HG03342 (cell line): ENCODE measurements around the gene GLS.
A peak's percentile ranks its signal among the peaks of the same experiment; 100 is the strongest.
"Not testable (repeated sequence)": the region's sequence is repeated elsewhere in the genome, so short reads cannot be mapped to it uniquely, and the experiment has no call there.

Experiments used
- ATAC-seq: cut with Tn5 transposase; IDR thresholded peaks from one replicate; pipeline ENCODE4 v1.9.1; 2021; ENCODE audit warnings: mild to moderate bottlenecking, moderate library complexity; ENCODE audit not compliant: unreplicated experiment

The GLS gene

DNA sequence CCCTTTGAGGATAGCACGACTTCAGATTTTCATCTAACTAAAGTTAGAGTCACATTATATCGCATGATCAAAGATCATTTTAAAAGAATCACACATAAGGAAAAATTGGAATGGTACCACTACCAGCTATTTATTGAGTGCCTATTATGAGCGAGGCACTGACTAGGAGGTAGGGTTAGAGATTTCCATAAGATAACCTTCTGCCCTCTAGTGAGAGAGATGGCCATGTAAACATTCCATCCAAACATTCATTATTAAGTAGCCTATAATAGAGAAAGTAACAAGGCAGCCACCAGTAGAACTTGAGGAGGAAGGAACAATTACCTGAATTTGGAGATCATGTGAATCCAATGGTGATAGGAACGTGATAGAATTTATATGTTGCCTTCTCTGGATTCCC is 25.4 kb upstream of the GLS start:
- ATAC-seq = no peak

DNA sequence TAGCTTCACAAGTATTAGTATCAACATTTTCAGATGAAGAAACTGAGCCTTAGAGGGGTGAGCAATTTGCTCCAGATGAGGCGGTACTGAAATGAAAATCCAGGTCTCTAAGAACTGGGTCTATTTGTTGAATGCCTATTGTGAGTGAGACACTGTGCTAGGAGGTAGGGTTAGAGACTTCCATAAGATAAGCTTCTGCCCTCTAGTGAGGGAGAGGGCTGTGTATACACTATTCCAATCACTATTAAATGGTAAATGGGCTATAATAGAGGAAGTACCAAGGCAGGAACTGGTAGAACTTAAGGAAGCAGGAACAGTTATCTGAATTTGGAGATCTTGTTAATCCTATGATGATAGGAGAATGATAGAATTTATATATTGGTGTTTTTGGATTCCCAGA is 23.6 kb upstream of the GLS start:
- ATAC-seq = no peak

DNA sequence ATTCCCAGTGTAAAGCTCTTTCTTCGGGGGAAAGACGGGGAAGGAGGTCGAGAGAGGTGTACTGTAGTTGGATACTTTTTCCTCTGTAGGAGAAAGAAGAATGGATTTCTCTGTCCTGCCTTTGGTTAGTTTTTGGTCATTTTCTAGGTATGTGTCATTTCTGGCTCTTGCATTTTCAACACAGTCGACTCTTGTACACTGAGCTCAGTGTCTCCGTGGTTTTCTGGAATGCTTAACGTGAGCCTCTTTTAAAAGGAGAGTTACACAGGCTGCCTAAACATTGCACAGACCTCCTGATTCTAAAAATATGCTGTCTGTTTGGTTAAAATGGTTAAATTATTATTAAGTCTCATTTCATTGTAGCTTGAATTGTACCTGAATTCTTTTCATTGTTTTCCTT is 21.8 kb upstream of the GLS start:
- no peak for ATAC-seq

DNA sequence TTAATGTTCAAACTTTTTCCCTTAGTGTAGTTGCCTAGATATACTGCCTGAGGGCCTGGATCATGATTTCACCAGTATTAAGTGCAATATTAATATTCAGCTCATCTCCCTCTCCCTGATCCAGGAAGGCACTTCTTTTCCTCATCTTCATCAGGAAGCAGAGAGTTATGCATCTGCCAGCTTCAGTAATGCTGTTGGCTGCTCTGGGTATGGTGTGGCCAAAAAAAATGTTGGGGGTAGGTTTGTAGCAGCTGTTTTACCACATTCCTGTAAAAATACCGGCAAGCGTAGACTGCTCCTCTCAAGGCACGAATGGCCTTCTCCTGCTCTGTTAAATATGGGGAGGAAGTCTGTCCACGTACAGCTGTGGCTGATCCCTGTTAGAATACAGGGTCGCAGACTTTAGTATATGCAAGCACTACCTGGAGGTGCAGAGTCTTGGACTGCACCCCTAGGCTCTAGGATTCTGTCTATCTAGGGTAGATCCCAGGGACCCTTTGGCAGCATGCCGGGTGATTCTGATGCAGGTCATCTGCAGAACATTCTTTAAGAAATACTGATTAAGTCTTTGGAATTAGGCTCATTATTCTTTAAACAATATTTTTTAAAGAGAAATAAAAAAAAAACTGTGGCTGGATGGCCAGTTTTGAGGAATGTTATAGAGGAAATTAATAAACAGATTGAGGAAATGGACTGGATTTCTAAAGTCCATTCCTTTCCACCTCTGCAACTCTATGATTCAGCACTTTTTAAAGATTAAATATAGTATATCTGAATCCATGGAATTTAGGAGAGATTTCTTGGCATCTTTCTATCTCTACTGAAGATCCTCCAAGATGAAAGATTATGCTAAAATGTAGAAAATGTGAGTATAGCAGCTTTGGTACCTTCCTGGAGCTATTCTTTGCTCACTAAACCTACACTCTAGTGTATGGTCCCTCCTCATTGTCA is 21.0 kb upstream of the GLS start:
- no peak for ATAC-seq

DNA sequence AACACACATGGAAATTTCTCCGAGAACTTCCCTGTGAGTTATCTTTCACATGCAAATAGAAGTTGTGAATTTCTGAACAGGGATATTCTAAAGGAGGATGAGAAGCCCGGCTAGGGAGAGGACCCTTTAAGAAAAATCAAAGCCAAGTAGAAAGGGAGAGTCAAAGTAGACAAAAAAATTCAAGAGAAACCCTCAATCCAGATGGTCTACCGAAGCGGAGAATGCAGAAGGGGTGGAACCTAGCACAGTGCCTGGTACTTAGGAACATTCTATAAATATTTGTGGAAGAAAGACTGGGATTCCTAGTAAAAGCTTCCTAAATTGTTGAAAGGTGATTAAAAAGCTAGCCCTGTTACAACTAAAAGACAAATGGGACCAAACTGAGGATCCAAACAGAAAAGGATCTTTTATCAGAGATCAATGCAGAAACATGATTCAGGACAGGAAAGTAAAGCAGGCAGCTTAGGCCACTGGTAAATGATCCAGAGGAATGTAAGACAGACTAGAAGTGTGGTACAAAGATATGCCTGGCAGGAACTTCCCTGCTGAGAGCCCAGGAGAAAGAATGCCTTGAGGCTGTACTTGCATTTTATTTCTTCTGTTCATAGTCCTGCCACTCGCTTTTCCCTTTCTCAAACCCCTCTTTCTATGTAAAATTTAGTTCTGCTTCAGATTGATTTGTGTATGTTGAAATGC is 19.5 kb upstream of the GLS start:
- no peak for ATAC-seq

DNA sequence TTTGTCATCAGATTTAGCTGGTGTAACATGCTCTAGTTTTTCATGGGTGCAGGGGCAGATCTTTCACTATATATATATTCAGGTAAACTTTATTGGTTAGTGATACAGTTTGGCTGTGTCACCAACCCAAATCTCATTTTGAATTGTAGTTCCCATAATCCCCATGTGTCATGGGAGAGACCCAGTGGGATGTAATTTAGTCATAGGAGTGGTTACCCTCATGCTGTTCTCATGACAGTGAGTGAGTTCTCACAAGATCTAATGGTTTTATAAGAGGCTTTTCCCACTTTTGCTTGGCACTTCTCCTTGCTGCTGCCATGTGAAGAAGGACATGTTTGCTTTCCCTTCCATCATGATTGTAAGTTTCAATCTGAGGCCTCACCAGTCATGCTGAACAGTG is 18.5 kb upstream of the GLS start:
- ATAC-seq = not testable (repeated sequence)

DNA sequence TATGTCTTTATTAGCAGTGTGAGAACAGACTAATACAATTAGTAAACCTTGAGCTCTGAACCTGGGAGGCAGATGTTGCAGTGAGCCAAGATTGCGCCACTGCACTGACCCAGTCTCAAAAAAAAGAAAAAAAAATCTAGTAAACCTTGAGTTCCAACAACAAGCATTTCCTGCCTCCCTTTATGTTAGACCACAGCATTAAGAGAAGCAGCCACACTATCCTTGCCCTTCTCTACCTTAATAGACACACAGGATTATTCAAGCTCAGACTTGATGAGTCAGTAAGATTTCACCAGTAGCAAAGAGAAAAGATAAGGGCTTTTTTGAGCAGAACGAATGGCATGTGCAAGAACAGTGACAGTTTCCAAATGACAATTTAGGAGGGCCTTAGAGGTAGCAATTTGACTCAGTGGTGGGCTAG is 18.0 kb upstream of the GLS start:
- ATAC-seq = no peak

DNA sequence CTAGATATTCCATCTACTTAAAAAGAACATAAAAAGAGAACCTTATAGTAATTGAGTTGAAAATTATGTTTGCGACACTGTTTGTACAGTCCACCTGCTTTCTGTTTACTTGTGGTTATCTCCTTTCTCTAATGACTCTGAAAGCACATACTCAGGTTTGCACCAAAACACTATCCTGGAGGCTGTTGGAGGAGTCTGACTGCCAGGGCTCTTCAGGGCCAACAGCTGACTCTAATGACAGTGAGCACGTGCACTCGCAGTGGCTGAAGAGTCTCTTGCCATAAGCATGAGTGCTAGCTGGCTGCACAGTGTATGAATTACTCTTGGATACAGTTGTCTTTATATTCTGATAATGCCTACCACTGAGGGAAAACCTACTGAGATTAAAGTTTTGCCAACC is 16.7 kb upstream of the GLS start:
- no peak for ATAC-seq

DNA sequence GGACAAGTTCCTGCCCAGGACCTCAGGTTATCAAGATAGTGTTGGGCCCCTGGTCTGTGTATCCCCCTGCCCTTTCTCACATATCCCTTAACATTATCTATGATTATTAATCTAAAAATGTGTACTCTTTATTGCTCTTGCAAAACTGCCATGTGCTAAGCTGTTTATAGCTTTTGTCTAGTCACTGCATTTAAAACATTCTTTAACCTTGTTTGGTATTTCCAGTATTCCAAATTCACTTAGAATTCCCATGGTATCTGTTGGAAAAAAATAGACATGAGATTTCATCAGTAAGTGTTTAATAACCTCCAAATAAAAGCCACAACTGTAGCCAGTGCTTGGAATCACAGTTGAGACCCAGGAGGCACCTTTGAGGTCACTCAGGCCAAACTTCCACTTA is 16.2 kb upstream of the GLS start:
- no peak for ATAC-seq

DNA sequence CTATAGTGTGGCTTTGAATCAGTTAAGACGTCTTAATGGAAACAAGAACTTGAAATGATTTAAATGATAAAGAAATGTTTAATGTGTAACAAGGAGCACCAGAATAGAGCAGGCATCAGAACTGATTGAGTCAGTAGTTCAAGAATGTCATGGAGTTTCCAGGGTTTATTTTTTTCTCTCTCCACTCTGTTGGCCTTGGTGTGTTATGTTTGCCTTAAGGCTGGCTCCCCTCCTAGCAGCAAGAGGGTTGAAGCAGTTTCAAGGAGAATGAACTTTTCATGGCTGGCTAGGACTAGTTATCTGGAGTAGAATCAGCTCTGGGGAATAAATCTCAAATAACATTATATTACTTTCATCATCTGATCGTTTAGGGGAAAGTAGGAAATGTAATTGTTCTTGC is 13.4 kb upstream of the GLS start:
- ATAC-seq = no peak

DNA sequence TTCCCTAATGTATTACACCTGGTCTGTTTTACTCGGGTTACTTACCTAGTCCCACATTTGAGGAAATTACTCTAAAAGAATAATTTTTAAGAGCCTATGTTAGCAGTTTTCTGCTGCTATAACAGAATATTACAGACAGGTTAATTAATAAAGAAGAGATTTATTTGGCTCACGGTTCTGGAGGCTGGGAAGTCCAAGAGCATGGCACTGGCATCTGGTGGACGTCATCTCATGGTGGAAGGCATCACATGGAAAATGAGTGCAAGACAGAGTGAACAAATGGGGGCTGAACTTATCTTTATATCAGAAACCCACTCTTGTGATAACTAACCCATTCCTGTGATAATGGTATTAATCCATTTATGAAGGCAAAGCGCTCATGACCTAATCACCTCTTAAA is 12.8 kb upstream of the GLS start:
- no peak for ATAC-seq

DNA sequence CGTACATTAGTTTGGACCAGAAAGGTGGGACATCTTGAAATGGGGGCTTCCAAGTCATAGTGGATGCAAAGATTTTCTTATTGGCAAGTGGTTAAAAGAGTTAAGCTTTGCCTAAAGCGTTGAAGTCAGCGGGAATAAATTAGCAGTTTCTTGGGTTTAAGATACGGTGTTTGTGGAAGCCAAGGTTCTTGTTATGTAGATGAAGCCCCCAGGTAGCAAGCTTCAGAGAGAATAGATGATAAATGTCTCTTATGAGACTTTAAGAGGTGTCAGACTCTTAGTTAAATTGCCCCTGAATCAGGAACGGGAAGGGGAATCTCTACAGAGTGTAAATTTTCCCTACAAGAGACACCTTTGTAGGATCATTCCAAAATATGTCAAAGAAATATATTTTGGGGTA is 10.9 kb upstream of the GLS start:
- no peak for ATAC-seq

DNA sequence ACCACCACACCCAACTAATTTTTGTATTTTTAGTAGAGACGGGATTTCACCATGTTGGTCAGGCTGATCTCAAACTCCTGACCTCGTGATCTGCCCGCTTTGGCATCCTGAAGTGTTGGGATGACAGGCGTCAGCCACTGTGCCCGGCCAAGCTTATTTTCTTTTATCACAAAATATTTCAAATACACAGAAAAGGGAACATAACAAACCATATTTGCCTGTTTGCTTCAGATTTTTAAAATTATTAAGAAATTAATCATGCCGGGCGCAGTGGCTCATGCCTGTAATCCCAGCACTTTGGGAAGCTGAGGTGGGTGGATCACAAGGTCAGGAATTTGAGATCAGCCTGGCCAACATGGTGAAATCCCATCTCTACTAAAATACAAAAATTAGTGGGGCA is 7.2 kb upstream of the GLS start:
- not testable (repeated sequence) for ATAC-seq

DNA sequence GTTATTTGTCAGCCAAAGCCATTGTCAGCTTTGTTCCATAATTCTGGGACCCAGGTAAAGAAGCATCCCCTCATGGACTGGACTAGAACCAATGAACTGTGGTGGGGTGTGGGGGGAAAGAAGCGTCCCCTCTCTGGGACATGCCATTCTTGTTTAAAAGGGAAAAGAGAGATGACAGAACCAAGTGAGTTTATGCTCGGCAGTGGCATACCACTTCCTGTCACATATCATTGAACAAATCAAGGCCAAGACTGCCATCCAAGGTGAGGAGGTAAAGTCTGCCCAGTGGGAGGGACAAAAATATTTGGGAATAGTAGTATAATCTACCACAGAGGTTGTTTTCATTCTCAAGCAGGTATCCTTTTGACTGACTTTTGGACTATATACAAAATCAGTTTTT is 4.7 kb upstream of the GLS start:
- ATAC-seq = no peak

DNA sequence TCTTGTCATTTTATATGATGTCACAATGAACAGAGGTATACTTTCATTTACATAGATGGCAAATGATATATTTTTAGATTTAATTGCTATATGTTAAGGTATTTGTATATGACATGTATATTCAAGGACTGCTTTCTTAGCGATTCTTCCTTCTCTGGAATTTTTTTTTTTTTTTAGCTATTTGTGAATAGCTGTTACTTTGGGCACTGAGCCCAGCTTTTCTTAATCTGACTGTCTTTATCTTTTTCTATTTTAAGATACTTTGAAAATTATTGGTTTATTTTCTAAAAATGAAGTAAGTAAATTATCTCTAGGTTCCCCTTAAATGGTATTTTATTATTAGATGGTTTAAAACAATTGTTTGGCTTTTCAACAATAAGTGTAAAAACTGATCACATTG is 4.0 kb upstream of the GLS start:
- no peak for ATAC-seq

DNA sequence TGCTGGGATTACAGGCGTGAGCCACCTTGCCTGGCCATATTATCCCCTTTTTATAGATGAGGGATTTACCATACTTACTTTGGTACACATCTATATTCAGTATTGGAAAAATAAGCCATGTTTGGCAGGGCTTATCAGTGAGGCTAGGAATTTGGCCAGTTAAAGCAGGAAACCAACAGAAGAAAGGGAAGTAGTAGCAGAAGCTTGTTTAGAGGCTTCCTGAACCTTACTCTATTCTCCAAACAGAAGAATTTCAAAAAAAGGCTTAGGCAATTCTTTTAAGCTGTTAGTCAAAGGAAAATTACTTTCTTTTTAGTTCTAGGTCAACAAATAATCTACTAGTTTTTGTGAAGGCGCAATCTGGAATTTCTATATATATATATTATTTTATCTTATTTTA is 3.2 kb upstream of the GLS start:
- no peak for ATAC-seq

DNA sequence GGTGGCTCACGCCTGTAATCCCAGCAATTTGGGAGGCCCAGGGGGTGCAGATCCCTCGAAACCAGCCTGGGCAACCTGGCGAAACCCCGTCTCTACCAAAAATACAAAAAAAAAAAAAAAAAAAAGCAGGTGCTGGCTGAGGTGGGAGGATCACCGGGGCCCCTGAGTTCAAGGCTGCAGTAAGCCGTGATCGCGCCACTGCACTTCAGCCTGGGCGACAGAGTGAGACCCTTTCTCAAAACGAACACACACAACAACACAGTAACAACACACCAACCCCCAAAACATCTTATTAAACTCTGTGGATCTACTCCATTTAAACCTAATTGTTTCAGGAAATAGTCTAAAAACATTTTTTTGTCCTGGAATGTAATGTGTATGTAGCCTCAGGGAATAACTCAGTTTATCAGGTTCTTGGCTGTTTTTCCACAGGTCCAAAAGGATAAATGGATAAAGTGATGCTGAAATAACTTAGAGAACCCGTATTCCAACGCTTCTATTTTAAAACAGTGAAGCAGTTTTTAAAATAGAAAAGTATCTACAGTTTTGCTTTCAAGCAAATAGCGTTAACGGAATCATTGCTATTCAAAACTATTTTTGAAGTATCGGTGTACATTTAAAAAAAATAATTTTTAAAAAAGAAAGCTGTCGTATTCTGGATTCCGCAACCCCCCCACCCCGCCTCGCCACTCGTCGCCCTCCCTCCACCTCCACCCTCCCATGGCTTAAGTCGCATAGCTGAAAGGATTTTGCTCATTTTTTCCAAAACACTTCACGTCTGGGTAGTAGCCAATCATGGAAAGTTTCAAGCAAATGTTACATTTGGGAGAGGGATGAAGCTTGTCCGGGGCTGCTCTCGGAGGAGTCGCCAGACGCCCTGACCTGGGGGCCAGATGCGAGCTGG is 895 bp upstream of the GLS start:
- ATAC-seq = no peak

DNA sequence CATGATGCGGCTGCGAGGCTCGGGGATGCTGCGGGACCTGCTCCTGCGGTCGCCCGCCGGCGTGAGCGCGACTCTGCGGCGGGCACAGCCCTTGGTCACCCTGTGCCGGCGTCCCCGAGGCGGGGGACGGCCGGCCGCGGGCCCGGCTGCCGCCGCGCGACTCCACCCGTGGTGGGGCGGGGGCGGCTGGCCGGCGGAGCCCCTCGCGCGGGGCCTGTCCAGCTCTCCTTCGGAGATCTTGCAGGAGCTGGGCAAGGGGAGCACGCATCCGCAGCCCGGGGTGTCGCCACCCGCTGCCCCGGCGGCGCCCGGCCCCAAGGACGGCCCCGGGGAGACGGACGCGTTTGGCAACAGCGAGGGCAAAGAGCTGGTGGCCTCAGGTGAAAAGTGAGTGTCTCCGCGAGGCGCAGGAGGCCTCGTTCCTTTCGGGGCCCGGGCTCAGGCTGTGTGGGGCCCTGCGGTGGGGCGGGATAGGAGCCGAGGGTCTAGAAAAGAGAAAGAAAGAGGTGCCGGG is 520 bp downstream of the GLS start:
- ATAC-seq = no peak

DNA sequence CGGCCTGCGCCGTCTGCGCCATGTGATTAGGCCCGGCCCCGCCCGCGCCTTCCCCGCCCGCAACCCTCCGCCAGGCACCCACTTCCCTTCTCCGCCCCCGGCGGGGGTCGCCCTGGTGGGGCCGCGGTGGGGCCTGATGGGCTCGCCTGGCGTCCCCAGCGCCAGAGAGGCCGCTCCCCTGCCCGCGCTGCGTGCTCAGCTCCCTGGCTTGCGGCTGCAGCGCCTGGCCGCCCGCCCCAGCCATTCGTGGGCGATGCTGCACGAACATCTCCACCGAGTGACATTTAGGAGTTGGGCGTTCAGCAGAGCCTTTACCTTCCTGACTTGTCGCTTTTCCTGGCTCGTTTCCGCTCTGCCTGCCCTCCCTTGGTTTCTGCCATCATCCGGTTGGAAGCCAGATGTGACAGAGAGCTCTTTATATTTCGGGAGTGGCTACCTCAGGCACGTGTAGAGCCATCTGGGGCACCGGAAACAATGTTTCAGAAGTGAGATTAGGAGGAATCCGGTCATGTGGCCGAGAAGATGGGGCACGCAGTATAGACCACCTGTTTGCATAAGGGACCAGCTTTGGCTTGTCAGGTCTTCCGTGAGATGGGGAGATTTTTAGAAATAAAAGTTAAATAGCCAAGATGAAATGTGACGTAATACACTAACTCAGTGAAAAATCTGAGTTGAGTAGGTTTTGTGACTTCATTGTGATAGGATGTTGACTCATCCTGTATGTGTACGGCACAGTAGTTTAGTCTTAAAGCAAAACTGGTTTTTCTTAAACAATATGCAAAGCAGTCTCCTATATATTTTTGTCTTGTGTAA is 1.2 kb downstream of the GLS start:
- ATAC-seq = peak; percentile 54

DNA sequence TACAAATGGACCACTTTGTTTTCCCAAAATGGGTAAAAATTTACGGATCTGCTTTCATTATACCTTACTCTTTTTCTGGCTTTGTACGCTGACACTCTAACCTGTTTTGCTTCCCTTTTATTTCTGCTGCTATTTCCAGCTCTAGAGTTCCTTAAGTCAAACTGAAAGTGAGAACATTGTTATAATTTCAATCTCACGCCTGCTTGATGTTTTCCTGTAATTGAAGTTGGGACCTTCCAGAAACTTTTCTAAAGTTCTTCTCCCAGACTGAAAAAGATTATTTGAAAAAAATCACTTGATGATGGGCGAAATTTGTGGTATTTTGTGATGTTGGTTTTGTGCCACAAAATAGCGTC is 1.8 kb downstream of the GLS start:
- ATAC-seq = peak; percentile 6
